Measurements from ENCODE around the gene NADSYN1. TPM values are rescaled to one million over a fixed set of nuclear protein-coding genes. Genes with fewer than 3 reads are reported as not detected.

NADSYN1 gene
- polyA plus RNA-seq, 1 donor from 2014 or later: 66.9 TPM

DNA sequence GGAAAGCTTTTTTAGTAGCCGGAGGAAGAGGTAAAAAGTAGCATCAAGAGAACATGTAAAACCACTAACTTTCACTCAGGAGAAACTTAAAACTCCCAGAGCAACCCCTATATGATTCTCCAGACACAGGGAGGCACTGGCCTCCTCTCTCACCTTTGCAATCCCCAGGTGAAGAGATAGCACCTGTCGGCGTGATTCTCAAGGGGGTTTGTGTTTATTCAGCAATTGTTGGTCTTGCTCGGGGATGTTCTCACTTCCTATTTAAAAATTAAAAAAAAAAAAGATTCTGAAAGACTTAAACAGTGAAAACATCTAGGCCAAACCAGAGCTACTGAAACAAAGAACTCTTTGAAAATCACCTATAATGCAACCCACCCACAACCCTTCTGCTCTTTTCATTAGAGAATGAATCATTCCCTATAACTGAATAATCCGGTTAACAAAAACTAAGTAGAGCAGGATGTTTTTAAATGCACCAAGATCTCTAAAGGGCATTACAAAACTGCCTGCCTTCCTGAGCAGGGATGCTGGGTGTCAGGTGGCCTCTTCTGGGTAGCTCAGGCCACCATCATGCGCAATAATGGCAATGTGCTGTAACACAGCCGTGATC, 29.7 kb upstream of the NADSYN1 start:
- H3K4me3 ChIP-seq (ENCODE audit: low read length): no peak overlapping the region
- H2AFZ ChIP-seq (ENCODE audit: low read depth, low read length): no peak overlapping the region
- no peak overlapping the region for H3K4me2 ChIP-seq (ENCODE audit: low read length)
- H3K36me3 ChIP-seq (ENCODE audit: insufficient read depth, low read length): no peaks in the 10 kb centered on the region
- no peaks in the 10 kb centered on the region for H3K27me3 ChIP-seq (ENCODE audit: insufficient read depth, low read depth, low read length)
- no peaks in the 10 kb centered on the region for H3K9me3 ChIP-seq (ENCODE audit: low read length)
- H4K20me1 ChIP-seq (ENCODE audit: insufficient read depth): no peaks in the 10 kb centered on the region
- H3K79me2 ChIP-seq (replicated peaks; ENCODE audit: insufficient read depth, low read length): no peaks in the 10 kb centered on the region
- H3K9me2 ChIP-seq (ENCODE audit: insufficient read depth, low read length): no peaks in the 10 kb centered on the region
- no peak overlapping the region for H3K9ac ChIP-seq (ENCODE audit: low read length)
- no peaks in the 10 kb centered on the region for H3F3A ChIP-seq (ENCODE audit: insufficient read depth, low read length, poor library complexity, severe bottlenecking)
- TF ChIP-seq EZH2 (IDR thresholded peaks at IDR 0.05; ENCODE audit: borderline replicate concordance, insufficient read depth, low read length, poor library complexity, severe bottlenecking): no peak
- TF ChIP-seq, protein P1, sequence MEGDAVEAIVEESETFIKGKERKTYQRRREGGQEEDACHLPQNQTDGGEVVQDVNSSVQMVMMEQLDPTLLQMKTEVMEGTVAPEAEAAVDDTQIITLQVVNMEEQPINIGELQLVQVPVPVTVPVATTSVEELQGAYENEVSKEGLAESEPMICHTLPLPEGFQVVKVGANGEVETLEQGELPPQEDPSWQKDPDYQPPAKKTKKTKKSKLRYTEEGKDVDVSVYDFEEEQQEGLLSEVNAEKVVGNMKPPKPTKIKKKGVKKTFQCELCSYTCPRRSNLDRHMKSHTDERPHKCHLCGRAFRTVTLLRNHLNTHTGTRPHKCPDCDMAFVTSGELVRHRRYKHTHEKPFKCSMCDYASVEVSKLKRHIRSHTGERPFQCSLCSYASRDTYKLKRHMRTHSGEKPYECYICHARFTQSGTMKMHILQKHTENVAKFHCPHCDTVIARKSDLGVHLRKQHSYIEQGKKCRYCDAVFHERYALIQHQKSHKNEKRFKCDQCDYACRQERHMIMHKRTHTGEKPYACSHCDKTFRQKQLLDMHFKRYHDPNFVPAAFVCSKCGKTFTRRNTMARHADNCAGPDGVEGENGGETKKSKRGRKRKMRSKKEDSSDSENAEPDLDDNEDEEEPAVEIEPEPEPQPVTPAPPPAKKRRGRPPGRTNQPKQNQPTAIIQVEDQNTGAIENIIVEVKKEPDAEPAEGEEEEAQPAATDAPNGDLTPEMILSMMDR (IDR thresholded peaks at IDR 0.05; ENCODE audit: poor library complexity, severe bottlenecking): no peak
- TF ChIP-seq TAF1 (IDR thresholded peaks at IDR 0.05; ENCODE audit: low read depth): no peak
- TF ChIP-seq MXI1 (conservative IDR thresholded peaks at IDR 0.05; ENCODE audit: poor library complexity, severe bottlenecking): no peak
- TF ChIP-seq SMC3 (conservative IDR thresholded peaks at IDR 0.05; ENCODE audit: poor library complexity): no peak
- no peak for TF ChIP-seq POLR2AphosphoS5 (IDR thresholded peaks at IDR 0.05)
- TF ChIP-seq, protein P2, sequence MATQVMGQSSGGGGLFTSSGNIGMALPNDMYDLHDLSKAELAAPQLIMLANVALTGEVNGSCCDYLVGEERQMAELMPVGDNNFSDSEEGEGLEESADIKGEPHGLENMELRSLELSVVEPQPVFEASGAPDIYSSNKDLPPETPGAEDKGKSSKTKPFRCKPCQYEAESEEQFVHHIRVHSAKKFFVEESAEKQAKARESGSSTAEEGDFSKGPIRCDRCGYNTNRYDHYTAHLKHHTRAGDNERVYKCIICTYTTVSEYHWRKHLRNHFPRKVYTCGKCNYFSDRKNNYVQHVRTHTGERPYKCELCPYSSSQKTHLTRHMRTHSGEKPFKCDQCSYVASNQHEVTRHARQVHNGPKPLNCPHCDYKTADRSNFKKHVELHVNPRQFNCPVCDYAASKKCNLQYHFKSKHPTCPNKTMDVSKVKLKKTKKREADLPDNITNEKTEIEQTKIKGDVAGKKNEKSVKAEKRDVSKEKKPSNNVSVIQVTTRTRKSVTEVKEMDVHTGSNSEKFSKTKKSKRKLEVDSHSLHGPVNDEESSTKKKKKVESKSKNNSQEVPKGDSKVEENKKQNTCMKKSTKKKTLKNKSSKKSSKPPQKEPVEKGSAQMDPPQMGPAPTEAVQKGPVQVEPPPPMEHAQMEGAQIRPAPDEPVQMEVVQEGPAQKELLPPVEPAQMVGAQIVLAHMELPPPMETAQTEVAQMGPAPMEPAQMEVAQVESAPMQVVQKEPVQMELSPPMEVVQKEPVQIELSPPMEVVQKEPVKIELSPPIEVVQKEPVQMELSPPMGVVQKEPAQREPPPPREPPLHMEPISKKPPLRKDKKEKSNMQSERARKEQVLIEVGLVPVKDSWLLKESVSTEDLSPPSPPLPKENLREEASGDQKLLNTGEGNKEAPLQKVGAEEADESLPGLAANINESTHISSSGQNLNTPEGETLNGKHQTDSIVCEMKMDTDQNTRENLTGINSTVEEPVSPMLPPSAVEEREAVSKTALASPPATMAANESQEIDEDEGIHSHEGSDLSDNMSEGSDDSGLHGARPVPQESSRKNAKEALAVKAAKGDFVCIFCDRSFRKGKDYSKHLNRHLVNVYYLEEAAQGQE (IDR thresholded peaks at IDR 0.05; ENCODE audit: borderline replicate concordance): no peak
- no peak for TF ChIP-seq EP300 (conservative IDR thresholded peaks at IDR 0.05; ENCODE audit: poor library complexity, severe bottlenecking)
- TF ChIP-seq RAD21 (conservative IDR thresholded peaks at IDR 0.05): no peak
- H3K27ac ChIP-seq (ENCODE audit: low read length): no peak overlapping the region

DNA sequence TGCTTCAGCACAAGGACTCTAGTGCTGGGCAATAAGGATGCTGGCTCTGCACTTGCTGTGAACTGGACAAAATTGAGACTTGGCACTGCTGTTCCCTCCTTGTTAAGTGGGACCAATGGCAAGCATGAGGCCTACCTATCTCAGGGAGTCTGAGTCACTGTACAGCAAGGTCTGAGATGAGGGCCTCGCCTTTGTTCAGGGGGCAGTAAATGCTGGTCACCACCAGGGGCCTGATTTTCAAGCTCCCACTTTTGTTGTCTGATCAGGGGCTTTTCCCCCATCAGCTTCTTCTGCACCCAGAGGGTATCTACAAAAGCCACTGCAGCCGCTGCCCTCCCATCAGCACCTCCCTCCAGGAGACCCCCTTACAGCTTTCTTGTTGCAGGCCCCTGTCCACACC, 27.6 kb upstream of the NADSYN1 start:
- Histone ChIP-seq H3K27me3 (ENCODE audit: insufficient read depth, low read depth, low read length) (no peaks in the 10 kb centered on the region), H3K9me3 (ENCODE audit: low read length) (no peaks in the 10 kb centered on the region), H3K27ac (ENCODE audit: low read length) (no peak overlapping the region), H3K9me2 (ENCODE audit: insufficient read depth, low read length) (no peaks in the 10 kb centered on the region), H3K4me3 (ENCODE audit: low read length) (no peak overlapping the region), H3F3A (ENCODE audit: insufficient read depth, low read length, poor library complexity, severe bottlenecking) (no peaks in the 10 kb centered on the region), H3K4me2 (ENCODE audit: low read length) (no peak overlapping the region), H4K20me1 (ENCODE audit: insufficient read depth) (no peaks in the 10 kb centered on the region), H2AFZ (ENCODE audit: low read depth, low read length) (no peak overlapping the region), H3K79me2 (replicated peaks; ENCODE audit: insufficient read depth, low read length) (no peaks in the 10 kb centered on the region), H3K9ac (ENCODE audit: low read length) (no peak overlapping the region), H3K36me3 (ENCODE audit: insufficient read depth, low read length) (no peaks in the 10 kb centered on the region)
- TF ChIP-seq, protein P2 (IDR thresholded peaks at IDR 0.05; ENCODE audit: borderline replicate concordance): no peak
- TF ChIP-seq, protein P1 (IDR thresholded peaks at IDR 0.05; ENCODE audit: poor library complexity, severe bottlenecking): no peak
- TF ChIP-seq EZH2 (IDR thresholded peaks at IDR 0.05; ENCODE audit: borderline replicate concordance, insufficient read depth, low read length, poor library complexity, severe bottlenecking) (no peak), EP300 (conservative IDR thresholded peaks at IDR 0.05; ENCODE audit: poor library complexity, severe bottlenecking) (no peak), MXI1 (conservative IDR thresholded peaks at IDR 0.05; ENCODE audit: poor library complexity, severe bottlenecking) (no peak), SMC3 (conservative IDR thresholded peaks at IDR 0.05; ENCODE audit: poor library complexity) (no peak), RAD21 (conservative IDR thresholded peaks at IDR 0.05) (no peak), POLR2AphosphoS5 (IDR thresholded peaks at IDR 0.05) (no peak), TAF1 (IDR thresholded peaks at IDR 0.05; ENCODE audit: low read depth) (no peak)
